IMR-90 (cell line): ENCODE measurements around the gene IMPG1. TPM values are rescaled to one million over a fixed set of nuclear protein-coding genes. Genes with fewer than 3 reads are reported as not detected.

Source experiments
- ATAC-seq: fragments of 200-7000 bp; cut with Tn5 transposase; 2 replicates; pipeline ENCODE4 v1.9.1; 2020; ENCODE audit warnings: low read depth, mild to moderate bottlenecking, moderate library complexity
- BruUV-seq: library from RNA; stranded (reverse); fragments of 400-500 nt; replicated peaks from 2 replicates; lab custom pipeline; 2021; lab: Mats Ljungman, UMichigan
- CTCF ChIA-PET: fragments of 300-600 bp; formaldehyde crosslinking; extraction: SDS; loops from one replicate; lab custom pipeline; 2021; ENCODE audit warnings: antibody characterized with exemption; lab: Yijun Ruan, JAX
- POLR2A ChIA-PET: fragments of 300-600 bp; sonication (Branson Sonifier 250); formaldehyde crosslinking; loops from one replicate; lab custom pipeline; 2022; ENCODE audit warnings: antibody characterized with exemption; ENCODE audit not compliant: unreplicated experiment; lab: Charles Lee
- DNase-seq: peaks from one replicate; pipeline ENCODE4 v3.0.0; 2013
- H2AFZ ChIP-seq: replicated peaks from 2 replicates; pipeline ENCODE3; 2013; ENCODE audit warnings: low read length, mild to moderate bottlenecking; ENCODE audit not compliant: poor library complexity
- H2AK5ac ChIP-seq: 2 replicates; pipeline ENCODE4 v1.6.1; 2013; ENCODE audit warnings: low read depth, low read length, inconsistent platforms
- H2AK9ac ChIP-seq: replicated peaks from 2 replicates; pipeline ENCODE3; 2013; ENCODE audit warnings: mild to moderate bottlenecking, low read depth, low read length, moderate library complexity; ENCODE audit not compliant: poor library complexity
- H2BK120ac ChIP-seq: 2 replicates; pipeline ENCODE4 v1.6.1; 2013; ENCODE audit warnings: low read depth, low read length, inconsistent platforms
- H2BK15ac ChIP-seq: 3 replicates; pipeline ENCODE4 v1.6.1; 2013; ENCODE audit warnings: low read depth, low read length, inconsistent platforms
- H2BK20ac ChIP-seq: 2 replicates; pipeline ENCODE4 v1.6.1; 2013; ENCODE audit warnings: low read depth, mild to moderate bottlenecking, inconsistent platforms, low read length, moderate library complexity
- H2BK5ac ChIP-seq: 2 replicates; pipeline ENCODE4 v1.6.1; 2013; ENCODE audit warnings: mild to moderate bottlenecking, low read depth, low read length, inconsistent platforms; ENCODE audit not compliant: poor library complexity, severe bottlenecking
- H3K14ac ChIP-seq: replicated peaks from 2 replicates; pipeline ENCODE4 v1.6.1; 2013; ENCODE audit warnings: low read depth, low read length, inconsistent platforms
- H3K18ac ChIP-seq: 2 replicates; pipeline ENCODE4 v1.6.1; 2013; ENCODE audit warnings: low read depth, low read length, control low read depth
- H3K23ac ChIP-seq: 2 replicates; pipeline ENCODE4 v1.6.1; 2013; ENCODE audit warnings: low read depth, low read length, inconsistent platforms
- H3K27ac ChIP-seq: 2 replicates; pipeline ENCODE4 v1.5.1; 2013; ENCODE audit warnings: mild to moderate bottlenecking, control low read depth, low read length; ENCODE audit not compliant: insufficient read depth
- H3K27me3 ChIP-seq: 2 replicates; pipeline ENCODE4 v1.6.1; 2013; ENCODE audit warnings: low read length; ENCODE audit not compliant: control insufficient read depth, insufficient read depth
- H3K36me3 ChIP-seq: 2 replicates; pipeline ENCODE4 v1.6.1; 2013; ENCODE audit warnings: low read length, mixed read lengths; ENCODE audit not compliant: control insufficient read depth, insufficient read depth
- H3K4ac ChIP-seq: 2 replicates; pipeline ENCODE4 v1.6.1; 2013; ENCODE audit warnings: low read depth, low read length, inconsistent platforms
- H3K4me1 ChIP-seq: 2 replicates; pipeline ENCODE4 v1.6.1; 2013; ENCODE audit warnings: low read length, mixed read lengths; ENCODE audit not compliant: control insufficient read depth, insufficient read depth
- H3K4me2 ChIP-seq: 2 replicates; pipeline ENCODE4 v1.6.1; 2013; ENCODE audit warnings: low read depth, mild to moderate bottlenecking, control low read depth, low read length, moderate library complexity
- H3K4me3 ChIP-seq: 2 replicates; pipeline ENCODE4 v1.5.1; 2013; ENCODE audit warnings: low read depth, mild to moderate bottlenecking, control low read depth, low read length, moderate library complexity; ENCODE audit not compliant: insufficient read depth
- H3K56ac ChIP-seq: 2 replicates; pipeline ENCODE4 v1.6.1; 2013; ENCODE audit warnings: low read length, inconsistent platforms; ENCODE audit not compliant: insufficient read depth; ENCODE audit errors: extremely low read depth
- H3K79me1 ChIP-seq, 2 experiments: 2 replicates each; pipeline ENCODE4 v1.6.1; 2013; ENCODE audit warnings: low read length in 2 of 2, inconsistent platforms in 1 of 2, low read depth in 1 of 2
- H3K9ac ChIP-seq: 2 replicates; pipeline ENCODE4 v1.6.1; 2013; ENCODE audit warnings: low read depth, low read length, control low read depth
- H3K9me1 ChIP-seq: 2 replicates; pipeline ENCODE4 v1.6.1; 2013; ENCODE audit warnings: low read length, inconsistent platforms; ENCODE audit not compliant: insufficient read depth
- H3K9me3 ChIP-seq: 2 replicates; pipeline ENCODE4 v1.6.1; 2013; ENCODE audit warnings: low read length; ENCODE audit not compliant: control insufficient read depth, insufficient read depth
- H4K20me1 ChIP-seq: 2 replicates; pipeline ENCODE4 v1.6.1; 2013; ENCODE audit warnings: low read length, inconsistent platforms; ENCODE audit not compliant: insufficient read depth
- H4K5ac ChIP-seq: 2 replicates; pipeline ENCODE4 v1.6.1; 2013; ENCODE audit warnings: mild to moderate bottlenecking, low read depth, low read length, control low read depth
- H4K8ac ChIP-seq, 2 experiments: 2 replicates each; pipeline ENCODE4 v1.6.1; 2013; ENCODE audit warnings: low read depth in 2 of 2, low read length in 2 of 2, control low read depth in 1 of 2, inconsistent platforms in 1 of 2
- H4K91ac ChIP-seq: 2 replicates; pipeline ENCODE4 v1.6.1; 2013; ENCODE audit warnings: low read depth, low read length, inconsistent platforms; ENCODE audit not compliant: insufficient read depth
- CTCF ChIP-seq: conservative IDR thresholded peaks from 2 replicates; pipeline ENCODE4 v1.5.1; 2012; ENCODE audit warnings: mild to moderate bottlenecking, low read depth, low read length, improper control_type of control experiment
- MAFK ChIP-seq: IDR thresholded peaks from 2 replicates; pipeline ENCODE4 v1.6.1; 2012; ENCODE audit warnings: low read depth, low read length, improper control_type of control experiment
- MAZ ChIP-seq: IDR thresholded peaks from 2 replicates; pipeline ENCODE4 v1.6.1; 2012; ENCODE audit warnings: low read depth, mild to moderate bottlenecking, low read length, improper control_type of control experiment, moderate library complexity, borderline replicate concordance
- MXI1 ChIP-seq: IDR thresholded peaks from 2 replicates; pipeline ENCODE4 v1.6.1; 2012; ENCODE audit warnings: low read depth, mild to moderate bottlenecking, low read length, moderate library complexity, borderline replicate concordance
- POLR2A ChIP-seq: IDR thresholded peaks from 2 replicates; pipeline ENCODE4 v1.6.1; 2012; ENCODE audit warnings: mild to moderate bottlenecking, low read depth, low read length
- RAD21 ChIP-seq: IDR thresholded peaks from 2 replicates; pipeline ENCODE4 v1.6.1; 2012; ENCODE audit warnings: low read length, improper control_type of control experiment
- SMC3 ChIP-seq: fragments of 150-350 bp; IDR thresholded peaks from 2 replicates; pipeline ENCODE4 v1.6.1; 2016; ENCODE audit warnings: low read depth, mild to moderate bottlenecking, antibody characterized with exemption, low read length, moderate library complexity
- WGBS, 2 experiments: methylation state at CpG; one replicate each; pipeline versions ENCODE4 v1.1.5 to v1.1.7; 2013; ENCODE audit warnings: missing lambda C conversion rate in 2 of 2; ENCODE audit not compliant: insufficient read length in 1 of 2; ENCODE audit errors: extremely low coverage in 2 of 2; 5-methylcytosine and 5-hydroxymethylcytosine counted together
- dilution Hi-C: fragments of 300-500 bp; cut with HindIII; formaldehyde crosslinking; loops from one replicate; pipeline ENCODE4 v1.14.3; 2018; ENCODE audit warnings: low sequenced_read_pairs; ENCODE audit not compliant: unreplicated experiment
- in situ Hi-C: fragments of 300-500 bp; cut with MboI; formaldehyde crosslinking; loops from 3 replicates; pipeline ENCODE4 v1.14.3; 2019; ENCODE audit warnings: low sequenced_read_pairs, inconsistent platforms, mixed read lengths
- intact Hi-C: fragments of 100-400 bp; cut with micrococcal nuclease; formaldehyde crosslinking; loops from 2 replicates; pipeline ENCODE4 v1.10.0; 2022
- polyA plus RNA-seq, 3 experiments: library from polyadenylated mRNA; depleted of rRNA; stranded (reverse); fragments of >200 nt; gene quantifications; 2 replicates each; pipeline ENCODE4 v1.2.3, GENCODE V29; 2012; ENCODE audit warnings: low replicate concordance in 1 of 3
- total RNA-seq: library from RNA; depleted of rRNA; stranded (reverse); fragments of >200 nt; gene quantifications from 2 replicates; pipeline ENCODE4 v1.2.3, GENCODE V29; 2012

Gene IMPG1
- total and polyA plus RNA-seq, 2 of the 4 experiments (the other 2 are of a cell fraction) = not detected

GRCh38 chr6:75893058-75893775 is 179.2 kb downstream of the IMPG1 start:
- Histone ChIP-seq H3K14ac (no peak overlapping the region), H2BK15ac (no peak overlapping the region), H3K4me1 (no peaks in the 10 kb centered on the region), H3K9me1 (no peaks in the 10 kb centered on the region), H3K56ac (no peak overlapping the region), H2BK20ac (no peak overlapping the region), H3K18ac (no peak overlapping the region), H3K27ac (no peak overlapping the region), H4K8ac (no peak overlapping the region), H2AK9ac (no peak overlapping the region), H3K36me3 (peaks cover 3% of the 10 kb centered on the region; the same call in 1 of the 2 replicates), H3K4me3 (no peak overlapping the region), H2BK120ac (no peak overlapping the region), H3K23ac (no peak overlapping the region), H4K20me1 (no peaks in the 10 kb centered on the region), H4K91ac (no peak overlapping the region), H3K4ac (no peak overlapping the region), H3K27me3 (no peaks in the 10 kb centered on the region), H3K4me2 (no peak overlapping the region), H2BK5ac (no peak overlapping the region), H3K9ac (no peak overlapping the region), H3K9me3 (no peaks in the 10 kb centered on the region), H2AFZ (no peak overlapping the region), H3K79me1 (no peaks in the 10 kb centered on the region), H2AK5ac (no peak overlapping the region), H4K5ac (no peak overlapping the region)
- DNase-seq (peak; percentile 80), ATAC-seq (peak; percentile 71)
- ChIA-PET POLR2A (no interaction called here), CTCF (interaction anchor here (0.6 to 1.9 kb wide), 10 partner anchors 14 to 875 kb away, joined by 3 to 10 read pairs (median 4); no protein-coding TSS in a partner anchor)
- dilution Hi-C loops = no loop called here
- intact Hi-C loops = loop anchor here (1.0 to 5.0 kb wide), 3 partner anchors 42 to 1564 kb away; no protein-coding TSS in a partner anchor
- in situ Hi-C loops = no loop called here
- peak; percentile 56 for TF ChIP-seq SMC3
- TF ChIP-seq MAFK = no peak
- TF ChIP-seq MXI1 = no peak
- no peak for TF ChIP-seq MAZ
- peak; percentile 77 for TF ChIP-seq RAD21
- peak; percentile 72 for TF ChIP-seq CTCF
- no peak for TF ChIP-seq POLR2A
- WGBS, 2 experiments = no CpG with 5 or more reads among the region's 5 CpGs
- no TSS peak for BruUV-seq
